WTC11 (cell line): ENCODE data around the gene SNX15. TPM values are rescaled to one million over a fixed set of nuclear protein-coding genes. Genes with fewer than 3 reads are reported as not detected.

Experiments used
- ATAC-seq: fragments of 200-7000 bp; cut with Tn5 transposase; 2 replicates; pipeline ENCODE4 v1.10.0; 2021; ENCODE audit warnings: mild to moderate bottlenecking, moderate library complexity
- CTCF ChIA-PET: fragments of 300-600 bp; sonication (Branson Sonifier 250); formaldehyde crosslinking; loops from one replicate; lab custom pipeline; 2021; ENCODE audit warnings: antibody characterized with exemption; lab: Charles Lee
- POLR2A ChIA-PET: fragments of 350-600 bp; sonication (Branson Sonifier 250); formaldehyde crosslinking; loops from one replicate; lab custom pipeline; 2021; ENCODE audit warnings: antibody characterized with exemption; lab: Charles Lee
- DNase-seq: peaks from one replicate; pipeline ENCODE4 v3.0.0; 2021; ENCODE audit warnings: low spot score
- H3K27ac Mint-ChIP-seq: 2 replicates; pipeline ENCODE4 v1.8.0; 2021; ENCODE audit warnings: mixed read lengths
- H3K27me3 Mint-ChIP-seq: 2 replicates; pipeline ENCODE4 v1.8.0; 2021; ENCODE audit warnings: low read depth, mild to moderate bottlenecking, moderate library complexity, mixed read lengths
- H3K36me3 Mint-ChIP-seq: 2 replicates; pipeline ENCODE4 v1.8.0; 2021; ENCODE audit warnings: mixed read lengths
- H3K4me1 Mint-ChIP-seq: 2 replicates; pipeline ENCODE4 v1.8.0; 2022; ENCODE audit warnings: mixed read lengths
- H3K4me3 Mint-ChIP-seq: 2 replicates; pipeline ENCODE4 v1.8.0; 2021; ENCODE audit warnings: mild to moderate bottlenecking, moderate library complexity, mixed read lengths
- H3K9me3 Mint-ChIP-seq: 2 replicates; pipeline ENCODE4 v1.8.0; 2021; ENCODE audit warnings: mixed read lengths
- ATF1 ChIP-seq: sonication (generic); formaldehyde crosslinking; IDR thresholded peaks from 2 replicates; pipeline ENCODE4 v1.8.1; 2023; ENCODE audit warnings: mild to moderate bottlenecking, moderate library complexity, missing genetic modification reagents
- ATF2 ChIP-seq: sonication (generic); formaldehyde crosslinking; IDR thresholded peaks from 2 replicates; pipeline ENCODE4 v1.8.1; 2022; ENCODE audit warnings: low read depth, missing genetic modification reagents, borderline replicate concordance
- E2F1 ChIP-seq: sonication (generic); formaldehyde crosslinking; IDR thresholded peaks from 2 replicates; pipeline ENCODE4 v1.8.0; 2022; ENCODE audit warnings: mild to moderate bottlenecking, missing genetic modification reagents
- E2F5 ChIP-seq: sonication (generic); formaldehyde crosslinking; IDR thresholded peaks from 2 replicates; pipeline ENCODE4 v1.8.1; 2022; ENCODE audit warnings: mild to moderate bottlenecking, moderate library complexity, missing genetic modification reagents
- ESRRA ChIP-seq: sonication (generic); formaldehyde crosslinking; IDR thresholded peaks from 2 replicates; pipeline ENCODE4 v1.8.1; 2022; ENCODE audit warnings: mild to moderate bottlenecking, missing genetic modification reagents, borderline replicate concordance
- FOXJ3 ChIP-seq: sonication (generic); formaldehyde crosslinking; IDR thresholded peaks from 2 replicates; pipeline ENCODE4 v1.9.0; 2021; ENCODE audit warnings: missing genetic modification reagents, mild to moderate bottlenecking, borderline replicate concordance
- FOXP4 ChIP-seq: sonication (generic); formaldehyde crosslinking; IDR thresholded peaks from 2 replicates; pipeline ENCODE4 v1.8.0; 2022; ENCODE audit warnings: mild to moderate bottlenecking, missing genetic modification reagents
- GTF2I ChIP-seq: fragments of 250-450 bp; sonication (Bioruptor Pico); conservative IDR thresholded peaks from 2 replicates; pipeline ENCODE4 v1.4.0; 2021; ENCODE audit warnings: mild to moderate bottlenecking
- JAZF1 ChIP-seq: fragments of 250-450 bp; sonication (Bioruptor Pico); IDR thresholded peaks from 2 replicates; pipeline ENCODE4 v1.9.0; 2021; ENCODE audit warnings: moderate library complexity, mild to moderate bottlenecking, inconsistent platforms
- MYBL2 ChIP-seq: sonication (generic); formaldehyde crosslinking; IDR thresholded peaks from 2 replicates; pipeline ENCODE4 v1.8.1; 2023; ENCODE audit warnings: mild to moderate bottlenecking, moderate library complexity, missing genetic modification reagents
- NR3C1 ChIP-seq: sonication (generic); formaldehyde crosslinking; conservative IDR thresholded peaks from 2 replicates; pipeline ENCODE4 v1.8.1; 2023; ENCODE audit warnings: low read depth, mild to moderate bottlenecking, missing genetic modification reagents
- OVOL2 ChIP-seq: fragments of 250-450 bp; sonication (Bioruptor Pico); IDR thresholded peaks from 2 replicates; pipeline ENCODE4 v1.9.0; 2021; ENCODE audit warnings: mild to moderate bottlenecking, borderline replicate concordance
- TEAD4 ChIP-seq: sonication (generic); formaldehyde crosslinking; IDR thresholded peaks from 2 replicates; pipeline ENCODE4 v1.8.0; 2022; ENCODE audit warnings: mild to moderate bottlenecking, missing genetic modification reagents
- USF1 ChIP-seq: sonication (generic); formaldehyde crosslinking; IDR thresholded peaks from 2 replicates; pipeline ENCODE4 v1.8.0; 2022; ENCODE audit warnings: mild to moderate bottlenecking, missing genetic modification reagents
- ZNF396 ChIP-seq: fragments of 250-450 bp; sonication (Bioruptor Pico); IDR thresholded peaks from 2 replicates; pipeline ENCODE4 v1.8.0; 2021; ENCODE audit warnings: mild to moderate bottlenecking, moderate library complexity, borderline replicate concordance
- ZNF512 ChIP-seq: sonication (generic); formaldehyde crosslinking; IDR thresholded peaks from 2 replicates; pipeline ENCODE4 v1.8.1; 2022; ENCODE audit warnings: missing genetic modification reagents, borderline replicate concordance
- ZNF532 ChIP-seq: fragments of 250-450 bp; sonication (Bioruptor Pico); IDR thresholded peaks from 2 replicates; pipeline ENCODE4 v1.9.0; 2021; ENCODE audit warnings: mild to moderate bottlenecking, borderline replicate concordance
- ZNF671 ChIP-seq: fragments of 250-450 bp; sonication (Bioruptor Pico); IDR thresholded peaks from 2 replicates; pipeline ENCODE4 v1.8.0; 2021; ENCODE audit warnings: mild to moderate bottlenecking
- ZSCAN18 ChIP-seq: fragments of 250-450 bp; sonication (Bioruptor Pico); IDR thresholded peaks from 2 replicates; pipeline ENCODE4 v2.1.2; 2022; ENCODE audit warnings: mild to moderate bottlenecking, moderate library complexity
- total RNA-seq: library from RNA; stranded (reverse); gene quantifications from 3 replicates; pipeline ENCODE4 v1.2.3, GENCODE V29; 2021

Gene SNX15
- total RNA-seq, 1 experiment from 2014 or later: 17.6 TPM

- Mint-ChIP-seq H3K4me1 (peaks cover 5% of the 10 kb centered on the region), H3K27me3 (no peaks in the 10 kb centered on the region; the same call in 1 of the 2 replicates), H3K4me3 (no peak overlapping the region), H3K27ac (no peak overlapping the region), H3K36me3 (no peaks in the 10 kb centered on the region), H3K9me3 (no peaks in the 10 kb centered on the region)
- POLR2A ChIA-PET: no interaction called here
- ATAC-seq (no peak), DNase-seq (no peak)
- TF ChIP-seq USF1 (CRISPR knock-in tag): no peak
- no peak for TF ChIP-seq FOXJ3 (CRISPR knock-in tag)
- TF ChIP-seq ZSCAN18 (CRISPR knock-in tag): no peak
- no peak for TF ChIP-seq JAZF1 (CRISPR knock-in tag)
- TF ChIP-seq ZNF671: no peak
- TF ChIP-seq FOXP4: no peak
- no peak for TF ChIP-seq ZNF396 (CRISPR knock-in tag)
- no peak for TF ChIP-seq NR3C1 (CRISPR knock-in tag)
- CTCF ChIA-PET: interaction anchor here (0.5 to 0.9 kb wide), 3 partner anchors 19 to 35 kb away, joined by 3 to 5 read pairs (median 3); partner anchors contain the start of gene BATF2
Observed at GRCh38 chr11:65032216-65032615, 5.0 kb downstream of the SNX15 start.

- ChIA-PET CTCF (interaction anchor here (0.9 kb wide), 1 partner anchor 20 kb away, joined by 5 read pairs; the partner anchor contains the start of gene ARL2), POLR2A (no interaction called here)
- Mint-ChIP-seq H3K27ac (no peak overlapping the region), H3K4me1 (no peaks in the 10 kb centered on the region), H3K36me3 (no peaks in the 10 kb centered on the region), H3K4me3 (no peak overlapping the region), H3K9me3 (no peaks in the 10 kb centered on the region), H3K27me3 (no peaks in the 10 kb centered on the region)
- DNase-seq (no peak), ATAC-seq (no peak)
- no peak for TF ChIP-seq ZNF532 (CRISPR knock-in tag)
- TF ChIP-seq ATF2 (CRISPR knock-in tag): no peak
- TF ChIP-seq GTF2I (CRISPR knock-in tag): no peak
- TF ChIP-seq TEAD4: no peak
- TF ChIP-seq E2F1 (CRISPR knock-in tag): no peak
- no peak for TF ChIP-seq ZNF512 (CRISPR knock-in tag)
- no peak for TF ChIP-seq ATF1 (CRISPR knock-in tag)
- no peak for TF ChIP-seq JAZF1 (CRISPR knock-in tag)
- TF ChIP-seq E2F5 (CRISPR knock-in tag): no peak
- TF ChIP-seq OVOL2 (CRISPR knock-in tag): no peak
- no peak for TF ChIP-seq ESRRA (CRISPR knock-in tag)
- TF ChIP-seq ZSCAN18 (CRISPR knock-in tag): no peak
- TF ChIP-seq MYBL2: no peak
Observed at GRCh38 chr11:65034423-65034822, 7.2 kb downstream of the SNX15 start.
